Right kidney (tissue), 9 donors: ENCODE data around the gene PSMD8.
"Not testable (repeated sequence)": the region's sequence is repeated elsewhere in the genome, so short reads cannot be mapped to it uniquely, and the experiment has no call there.

ENCODE experiments used
- DNase-seq: peaks from one replicate; pipeline ENCODE4 v3.0.0-alpha.2; 2016
- long read RNA-seq, 8 donors: transcript quantifications; one replicate each; lab custom pipeline, GENCODE V29; 2026

PSMD8 gene
- long read RNA-seq, donor 1, transcript PSMD8-201 (7 exons, 1,553 nt) = major isoform, 169 of 247 reads
- long read RNA-seq, donor 1, transcript PSMD8-208 (6 exons, 771 nt) = minor isoform, 11 of 247 reads
- long read RNA-seq, donor 1, partial matches to known transcripts = 67 of 247 reads
- long read RNA-seq, donor 1, other reads (novel, unspliced or antisense) = 0 of 247 reads
- long read RNA-seq, donor 2, transcript PSMD8-201 (7 exons, 1,553 nt) = major isoform, 89 of 143 reads
- long read RNA-seq, donor 2, transcript PSMD8-208 (6 exons, 771 nt) = minor isoform, 8 of 143 reads
- long read RNA-seq, donor 2, partial matches to known transcripts = 46 of 143 reads
- long read RNA-seq, donor 2, other reads (novel, unspliced or antisense) = 0 of 143 reads
- long read RNA-seq, donor 3, transcript PSMD8-201 (7 exons, 1,553 nt) = major isoform, 52 of 75 reads
- long read RNA-seq, donor 3, partial matches to known transcripts = 20 of 75 reads
- long read RNA-seq, donor 3, other reads (novel, unspliced or antisense) = 0 of 75 reads
- long read RNA-seq, donor 4, transcript PSMD8-208 (6 exons, 771 nt) = minor isoform, 7 of 101 reads
- long read RNA-seq, donor 4, transcript PSMD8-201 (7 exons, 1,553 nt) = major isoform, 76 of 101 reads
- long read RNA-seq, donor 4, partial matches to known transcripts = 17 of 101 reads
- long read RNA-seq, donor 4, other reads (novel, unspliced or antisense) = 0 of 101 reads
- long read RNA-seq, donor 5, transcript PSMD8-201 (7 exons, 1,553 nt) = major isoform, 120 of 152 reads
- long read RNA-seq, donor 5, partial matches to known transcripts = 30 of 152 reads
- long read RNA-seq, donor 5, other reads (novel, unspliced or antisense) = 0 of 152 reads
- long read RNA-seq, donor 6, transcript PSMD8-208 (6 exons, 771 nt) = minor isoform, 16 of 214 reads
- long read RNA-seq, donor 6, transcript PSMD8-201 (7 exons, 1,553 nt) = major isoform, 107 of 214 reads
- long read RNA-seq, donor 6, partial matches to known transcripts = 90 of 214 reads
- long read RNA-seq, donor 6, other reads (novel, unspliced or antisense) = 0 of 214 reads
- long read RNA-seq, donor 7 = 0 reads
- long read RNA-seq, donor 8, transcript PSMD8-201 (7 exons, 1,553 nt) = major isoform, 107 of 138 reads
- long read RNA-seq, donor 8, transcript PSMD8-208 (6 exons, 771 nt) = minor isoform, 6 of 138 reads
- long read RNA-seq, donor 8, partial matches to known transcripts = 20 of 138 reads
- long read RNA-seq, donor 8, other reads (novel, unspliced or antisense) = 5 of 138 reads

GRCh38 chr19:38374332-38375097 is at the start of gene PSMD8:
Gene PSMD8 (plus strand): TSS chr19:38374571. CDS start chr19:38374602, 31 bp downstream.
- DNase-seq = peak; percentile 97

- DNase-seq = no peak
Observed at GRCh38 chr19:38326591-38326990, 47.8 kb upstream of the PSMD8 start.

- no peak for DNase-seq
Observed at GRCh38 chr19:38329651-38330050, 44.7 kb upstream of the PSMD8 start.

GRCh38 chr19:38331728-38332127 is 42.6 kb upstream of the PSMD8 start:
- no peak for DNase-seq

- no peak for DNase-seq
Observed at GRCh38 chr19:38333245-38333644, 41.1 kb upstream of the PSMD8 start.

GRCh38 chr19:38335949-38336637 is 38.3 kb upstream of the PSMD8 start:
- DNase-seq = peak; percentile 87

GRCh38 chr19:38336638-38337359 is 37.6 kb upstream of the PSMD8 start:
- DNase-seq = peak; percentile 86

GRCh38 chr19:38337360-38337653 is 37.1 kb upstream of the PSMD8 start:
- DNase-seq = no peak

GRCh38 chr19:38339011-38339410 is 35.4 kb upstream of the PSMD8 start:
- DNase-seq = not testable (repeated sequence)

GRCh38 chr19:38340927-38341326 is 33.4 kb upstream of the PSMD8 start:
- no peak for DNase-seq

GRCh38 chr19:38346837-38347236 is 27.5 kb upstream of the PSMD8 start:
- no peak for DNase-seq

- no peak for DNase-seq
Observed at GRCh38 chr19:38350883-38351282, 23.5 kb upstream of the PSMD8 start.

GRCh38 chr19:38351865-38352395 is 22.4 kb upstream of the PSMD8 start:
- DNase-seq = no peak

- no peak for DNase-seq
Observed at GRCh38 chr19:38352611-38353010, 21.8 kb upstream of the PSMD8 start.

- no peak for DNase-seq
Observed at GRCh38 chr19:38355728-38356725, 18.3 kb upstream of the PSMD8 start.

- DNase-seq = no peak
Observed at GRCh38 chr19:38358071-38358470, 16.3 kb upstream of the PSMD8 start.

GRCh38 chr19:38359242-38360021 is 14.9 kb upstream of the PSMD8 start:
- no peak for DNase-seq

- DNase-seq = no peak
Observed at GRCh38 chr19:38360351-38360750, 14.0 kb upstream of the PSMD8 start.
